ENCODE results near the gene APEH. TPM values are rescaled to one million over a fixed set of nuclear protein-coding genes. Genes with fewer than 3 reads are reported as not detected.

The APEH gene
- total and polyA plus RNA-seq, 3 donors from 2014 or later, result 72.3 to 94.5 (median 76.7) TPM

GRCh38 chr3:49716691-49717210 lies 42.6 kb downstream of the APEH start:
- H3K36me3 ChIP-seq (ENCODE audit: low read depth, missing control alignments), result no peaks in the 10 kb centered on the region
- TF ChIP-seq CTCF (IDR thresholded peaks at IDR 0.05) (no peak), POLR2A (IDR thresholded peaks at IDR 0.05) (no peak)
- no peaks in the 10 kb centered on the region for H3K9me3 ChIP-seq
- intact Hi-C loops (cut with DNase I; ENCODE audit: low total_unique reads), result no loop called here
- 90 to 93% methylated on average over 5 to 16 of the region's 16 CpGs for WGBS, 2 donors
- H3K27ac ChIP-seq, result no peak overlapping the region
- no peaks in the 10 kb centered on the region for H3K27me3 ChIP-seq
- H3K4me1 ChIP-seq, result peaks cover 8% of the 10 kb centered on the region
- H3K4me3 ChIP-seq, result no peak overlapping the region
- no peak for DNase-seq

- Histone ChIP-seq H3K9me3 (no peaks in the 10 kb centered on the region), H3K36me3 (ENCODE audit: low read depth, missing control alignments) (no peaks in the 10 kb centered on the region), H3K4me1 (peaks cover 10% of the 10 kb centered on the region), H3K27ac (peak overlapping the region in 1 of 2 donors; percentile 6), H3K4me3 (no peak overlapping the region), H3K27me3 (no peaks in the 10 kb centered on the region)
- no peak for DNase-seq
- no peak for TF ChIP-seq POLR2A (IDR thresholded peaks at IDR 0.05)
- TF ChIP-seq CTCF (IDR thresholded peaks at IDR 0.05), result no peak
- intact Hi-C loops (cut with DNase I; ENCODE audit: low total_unique reads), result no loop called here
- WGBS, 2 donors, result 85 to 88% methylated on average over 8 to 14 of the region's 14 CpGs
Observed at GRCh38 chr3:49717211-49717958, 43.2 kb downstream of the APEH start.

GRCh38 chr3:49717959-49718857 lies 44.1 kb downstream of the APEH start:
- DNase-seq, result no peak
- Histone ChIP-seq H3K4me1 (peaks cover 18% of the 10 kb centered on the region), H3K27ac (peak overlapping the region in 1 of 2 donors; percentile 6), H3K36me3 (ENCODE audit: low read depth, missing control alignments) (no peaks in the 10 kb centered on the region), H3K9me3 (no peaks in the 10 kb centered on the region), H3K27me3 (no peaks in the 10 kb centered on the region), H3K4me3 (peak overlapping the region in 1 of 2 donors; percentile 58)
- TF ChIP-seq POLR2A (IDR thresholded peaks at IDR 0.05), result no peak
- TF ChIP-seq CTCF (IDR thresholded peaks at IDR 0.05), result no peak
- 15 to 60% methylated on average over 12 to 72 of the region's 75 CpGs for WGBS, 2 donors
- intact Hi-C loops (cut with DNase I; ENCODE audit: low total_unique reads), result no loop called here

GRCh38 chr3:49718858-49719213 lies 44.7 kb downstream of the APEH start:
- Histone ChIP-seq H3K36me3 (ENCODE audit: low read depth, missing control alignments) (no peaks in the 10 kb centered on the region), H3K27ac (no peak overlapping the region), H3K27me3 (no peaks in the 10 kb centered on the region), H3K4me3 (peak overlapping the region; percentile 33 to 58), H3K4me1 (peaks cover 19% of the 10 kb centered on the region), H3K9me3 (no peaks in the 10 kb centered on the region)
- TF ChIP-seq CTCF (IDR thresholded peaks at IDR 0.05), result no peak
- TF ChIP-seq POLR2A (IDR thresholded peaks at IDR 0.05), result no peak
- 4 to 14% methylated on average over 21 to 31 of the region's 33 CpGs for WGBS, 2 donors
- intact Hi-C loops (cut with DNase I; ENCODE audit: low total_unique reads), result no loop called here
- no peak for DNase-seq

Data from testis (tissue), 3 donors.